Ovary (tissue), 3 donors: ENCODE measurements around the gene ATP7A.

Experiments
- POLR2A ChIP-seq: fragments of 450-650 bp; IDR thresholded peaks from one replicate; pipeline ENCODE4 v1.6.1; 2017; ENCODE audit warnings: antibody characterized with exemption, mild to moderate bottlenecking, moderate library complexity
- TF ChIP-seq, protein P1 (sequence below), 3 donors: fragments of 450-650 bp in 2 of 3; fragments of 200-600 bp in 1 of 3; IDR thresholded peaks; one replicate each; pipeline versions ENCODE4 v1.5.1 to v1.8.0; 2016 to 2022; ENCODE audit warnings: antibody characterized with exemption in 3 of 3, mild to moderate bottlenecking in 1 of 3
- donor health status: DM: no; HTN: no; CAD: no.

DNA sequence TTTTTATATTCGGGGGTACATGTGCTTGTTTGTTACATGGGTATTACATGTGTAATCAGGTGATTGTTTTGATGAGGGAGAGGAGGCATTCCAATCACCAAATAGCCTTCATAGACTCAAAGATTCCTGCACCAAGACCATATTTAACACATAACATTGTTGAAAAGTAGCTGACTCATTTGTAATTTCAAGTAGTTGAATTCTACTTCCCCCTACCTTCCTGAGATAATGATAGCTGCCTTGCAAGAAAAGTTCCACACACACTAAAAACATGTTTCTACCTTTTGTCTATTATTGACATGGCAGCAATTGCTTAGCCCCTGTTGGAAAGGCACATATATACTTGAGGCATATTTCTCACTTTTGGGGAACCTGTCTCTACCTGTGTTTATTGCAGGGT is 42.8 kb downstream of the ATP7A start:
- no peak for TF ChIP-seq POLR2A
- TF ChIP-seq, protein P1, sequence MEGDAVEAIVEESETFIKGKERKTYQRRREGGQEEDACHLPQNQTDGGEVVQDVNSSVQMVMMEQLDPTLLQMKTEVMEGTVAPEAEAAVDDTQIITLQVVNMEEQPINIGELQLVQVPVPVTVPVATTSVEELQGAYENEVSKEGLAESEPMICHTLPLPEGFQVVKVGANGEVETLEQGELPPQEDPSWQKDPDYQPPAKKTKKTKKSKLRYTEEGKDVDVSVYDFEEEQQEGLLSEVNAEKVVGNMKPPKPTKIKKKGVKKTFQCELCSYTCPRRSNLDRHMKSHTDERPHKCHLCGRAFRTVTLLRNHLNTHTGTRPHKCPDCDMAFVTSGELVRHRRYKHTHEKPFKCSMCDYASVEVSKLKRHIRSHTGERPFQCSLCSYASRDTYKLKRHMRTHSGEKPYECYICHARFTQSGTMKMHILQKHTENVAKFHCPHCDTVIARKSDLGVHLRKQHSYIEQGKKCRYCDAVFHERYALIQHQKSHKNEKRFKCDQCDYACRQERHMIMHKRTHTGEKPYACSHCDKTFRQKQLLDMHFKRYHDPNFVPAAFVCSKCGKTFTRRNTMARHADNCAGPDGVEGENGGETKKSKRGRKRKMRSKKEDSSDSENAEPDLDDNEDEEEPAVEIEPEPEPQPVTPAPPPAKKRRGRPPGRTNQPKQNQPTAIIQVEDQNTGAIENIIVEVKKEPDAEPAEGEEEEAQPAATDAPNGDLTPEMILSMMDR (IDR thresholded peaks at IDR 0.05) = no peak
